Measurements from ENCODE around the gene SLC25A25. TPM values are rescaled to one million over a fixed set of nuclear protein-coding genes. Genes with fewer than 3 reads are reported as not detected.

Gene SLC25A25
- total RNA-seq, 1 donor from 2014 or later: 5.9 TPM

- DNase-seq (ENCODE audit: missing footprints): peak; percentile 15
- ATAC-seq: no peak
- intact Hi-C loops (cut with DNase I): no loop called here
Measured at GRCh38 chr9:128148509-128149000, 80.5 kb downstream of the SLC25A25 start.

GRCh38 chr9:128149001-128149701 lies 81.1 kb downstream of the SLC25A25 start, which contains the start of gene LCN2:
Gene LCN2 (plus strand): TSS chr9:128149453. CDS start chr9:128149526, 73 bp downstream.
- intact Hi-C loops (cut with DNase I): no loop called here
- no peak for ATAC-seq
- peak; percentile 26 for DNase-seq (ENCODE audit: missing footprints)

- DNase-seq (ENCODE audit: missing footprints) (peak; percentile 31), ATAC-seq (no peak)
- intact Hi-C loops (cut with DNase I): no loop called here
Measured at GRCh38 chr9:128149951-128150593, 82.0 kb downstream of the SLC25A25 start.

- ATAC-seq (no peak), DNase-seq (ENCODE audit: missing footprints) (peak; percentile 57)
- intact Hi-C loops (cut with DNase I): no loop called here
Measured at GRCh38 chr9:128150594-128151308, 82.7 kb downstream of the SLC25A25 start.

- intact Hi-C loops (cut with DNase I): no loop called here
- ATAC-seq (no peak), DNase-seq (ENCODE audit: missing footprints) (peak; percentile 46)
Measured at GRCh38 chr9:128151309-128152132, 83.5 kb downstream of the SLC25A25 start.

- DNase-seq (ENCODE audit: missing footprints) (peak; percentile 40), ATAC-seq (no peak)
- intact Hi-C loops (cut with DNase I): no loop called here
Measured at GRCh38 chr9:128152133-128153059, 84.4 kb downstream of the SLC25A25 start.

- ATAC-seq (no peak), DNase-seq (ENCODE audit: missing footprints) (peak; percentile 28)
- intact Hi-C loops (cut with DNase I): no loop called here
Measured at GRCh38 chr9:128153060-128153946, 85.3 kb downstream of the SLC25A25 start.

GRCh38 chr9:128153947-128154695 lies 86.1 kb downstream of the SLC25A25 start:
- DNase-seq (ENCODE audit: missing footprints) (peak; percentile 32), ATAC-seq (no peak)
- intact Hi-C loops (cut with DNase I): no loop called here

- intact Hi-C loops (cut with DNase I): no loop called here
- DNase-seq (ENCODE audit: missing footprints) (peak; percentile 42), ATAC-seq (no peak)
Measured at GRCh38 chr9:128155736-128156500, 87.9 kb downstream of the SLC25A25 start.

Other genes starting within 250 kb of the SLC25A25 start
- 131 TPM for gene ENG, start 213.6 kb upstream of the SLC25A25 start, total RNA-seq
- gene AK1, start 190.6 kb upstream of the SLC25A25 start, total RNA-seq: 880 TPM
- 43.3 TPM for gene ST6GALNAC6, start 168.6 kb upstream of the SLC25A25 start, total RNA-seq
- 21.9 TPM for gene ST6GALNAC4, start 151.2 kb upstream of the SLC25A25 start, total RNA-seq
- gene PIP5KL1, start 137.5 kb upstream of the SLC25A25 start, total RNA-seq: not detected
- gene DPM2, start 130.4 kb upstream of the SLC25A25 start, total RNA-seq: 11.9 TPM
- 25.3 TPM for gene EEIG1, start 87.2 kb upstream of the SLC25A25 start, total RNA-seq
- gene NAIF1, start 912 bp upstream of the SLC25A25 start, total RNA-seq: 5.1 TPM
- 158 TPM for gene PTGES2, start 59.5 kb downstream of the SLC25A25 start, total RNA-seq
- gene LCN2, start 81.2 kb downstream of the SLC25A25 start, total RNA-seq: not detected
- 36.1 TPM for gene BBLN, start 92.0 kb downstream of the SLC25A25 start, total RNA-seq
- gene CIZ1, start 123.3 kb downstream of the SLC25A25 start, total RNA-seq: 69.3 TPM
- gene DNM1, start 135.1 kb downstream of the SLC25A25 start, total RNA-seq: 6.1 TPM
- gene GOLGA2, start 207.8 kb downstream of the SLC25A25 start, total RNA-seq: 76.4 TPM
- gene SWI5, start 208.0 kb downstream of the SLC25A25 start, total RNA-seq: 14.9 TPM

Data from Right ventricle myocardium inferior (tissue), 1 donor.